Erythroblast (primary cell): ENCODE data around the gene LRRC28.

Experiments used
- GATA1 ChIP-seq: IDR thresholded peaks from 2 replicates; pipeline ENCODE4 v1.6.1; 2011; ENCODE audit warnings: low read depth, mild to moderate bottlenecking, control low read depth, low read length, moderate library complexity
- POLR2A ChIP-seq: IDR thresholded peaks from 2 replicates; pipeline ENCODE4 v1.6.1; 2011; ENCODE audit warnings: mild to moderate bottlenecking, low read length

- TF ChIP-seq POLR2A (no peak), GATA1 (no peak)
These were observed 150.9 kb downstream of the LRRC28 start for GRCh38 chr15:99402014-99402729.
